ENCODE data around the gene ADGRG2.

GRCh38 chrX:19075754-19076153 lies 46.5 kb downstream of the ADGRG2 start:
- TF ChIP-seq, protein P1, sequence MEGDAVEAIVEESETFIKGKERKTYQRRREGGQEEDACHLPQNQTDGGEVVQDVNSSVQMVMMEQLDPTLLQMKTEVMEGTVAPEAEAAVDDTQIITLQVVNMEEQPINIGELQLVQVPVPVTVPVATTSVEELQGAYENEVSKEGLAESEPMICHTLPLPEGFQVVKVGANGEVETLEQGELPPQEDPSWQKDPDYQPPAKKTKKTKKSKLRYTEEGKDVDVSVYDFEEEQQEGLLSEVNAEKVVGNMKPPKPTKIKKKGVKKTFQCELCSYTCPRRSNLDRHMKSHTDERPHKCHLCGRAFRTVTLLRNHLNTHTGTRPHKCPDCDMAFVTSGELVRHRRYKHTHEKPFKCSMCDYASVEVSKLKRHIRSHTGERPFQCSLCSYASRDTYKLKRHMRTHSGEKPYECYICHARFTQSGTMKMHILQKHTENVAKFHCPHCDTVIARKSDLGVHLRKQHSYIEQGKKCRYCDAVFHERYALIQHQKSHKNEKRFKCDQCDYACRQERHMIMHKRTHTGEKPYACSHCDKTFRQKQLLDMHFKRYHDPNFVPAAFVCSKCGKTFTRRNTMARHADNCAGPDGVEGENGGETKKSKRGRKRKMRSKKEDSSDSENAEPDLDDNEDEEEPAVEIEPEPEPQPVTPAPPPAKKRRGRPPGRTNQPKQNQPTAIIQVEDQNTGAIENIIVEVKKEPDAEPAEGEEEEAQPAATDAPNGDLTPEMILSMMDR (IDR thresholded peaks at IDR 0.05): no peak
- TF ChIP-seq POLR2A (IDR thresholded peaks at IDR 0.05): no peak

All from adrenal gland (tissue), 5 donors.